ENCODE measurements around the gene LYPD5.

DNA sequence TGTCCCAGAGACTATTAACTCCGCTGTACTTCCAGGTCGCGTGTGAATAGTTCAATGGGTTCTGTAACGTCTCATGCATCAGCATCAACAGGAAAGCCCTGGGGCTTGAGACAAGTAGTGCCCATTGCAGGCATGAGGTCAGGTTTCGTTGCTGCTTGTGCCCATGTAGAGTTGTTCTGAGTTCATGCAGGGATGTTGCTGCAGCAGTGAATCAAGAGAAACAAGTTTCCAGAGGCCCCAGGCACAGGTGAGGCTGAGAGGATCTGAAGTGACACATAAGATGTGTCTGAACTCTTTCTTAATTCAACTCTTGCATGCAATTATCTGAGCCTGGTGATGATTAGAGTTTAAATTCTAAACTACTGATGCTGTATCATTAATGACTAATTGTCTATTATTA lies 16.3 kb upstream of the LYPD5 start:
- TF ChIP-seq CTCF (IDR thresholded peaks at IDR 0.05 in 4 of 5, conservative IDR thresholded peaks at IDR 0.05 in 1 of 5) (no peak), POLR2A (IDR thresholded peaks at IDR 0.05) (no peak)
